ENCODE measurements around the gene LRRIQ1.

The LRRIQ1 gene

GRCh38 chr12:85237327-85237726, 201.2 kb downstream of the LRRIQ1 start:
- Histone ChIP-seq H3K4me3 (ENCODE audit: low read length) (no peak overlapping the region), H2AFZ (ENCODE audit: low read depth, low read length) (0 out of 2 replicates have a peak overlapping the region, but pooled peaks have one; percentile 30), H3K9me3 (ENCODE audit: insufficient read depth, low read length) (peaks cover 7% of the 10 kb centered on the region; the same call in 1 of the 2 replicates), H3K4me2 (ENCODE audit: low read length) (no peak overlapping the region), H3K9ac (ENCODE audit: low read length) (no peak overlapping the region), H3K36me3 (replicated peaks; ENCODE audit: low read depth, low read length) (no peaks in the 10 kb centered on the region), H4K20me1 (ENCODE audit: insufficient read depth, low read length) (no peaks in the 10 kb centered on the region), H3K4me1 (ENCODE audit: low read length) (no peaks in the 10 kb centered on the region), H3K27me3 (ENCODE audit: low read depth, low read length) (no peaks in the 10 kb centered on the region), H3K79me2 (ENCODE audit: low read length) (no peaks in the 10 kb centered on the region), H3K27ac (ENCODE audit: low read length) (no peak overlapping the region)
- TF ChIP-seq CTCF (IDR thresholded peaks at IDR 0.05; ENCODE audit: low read depth, low read length) (no peak), EZH2phosphoT487 (IDR thresholded peaks at IDR 0.05; ENCODE audit: low read depth) (no peak)

GRCh38 chr12:85244561-85244960, 208.4 kb downstream of the LRRIQ1 start:
- Histone ChIP-seq H4K20me1 (ENCODE audit: insufficient read depth, low read length) (no peaks in the 10 kb centered on the region), H3K27me3 (ENCODE audit: low read depth, low read length) (no peaks in the 10 kb centered on the region), H3K4me3 (ENCODE audit: low read length) (no peak overlapping the region), H3K36me3 (replicated peaks; ENCODE audit: low read depth, low read length) (no peaks in the 10 kb centered on the region), H3K27ac (ENCODE audit: low read length) (no peak overlapping the region), H3K9me3 (ENCODE audit: insufficient read depth, low read length) (no peaks in the 10 kb centered on the region), H3K79me2 (ENCODE audit: low read length) (no peaks in the 10 kb centered on the region), H2AFZ (ENCODE audit: low read depth, low read length) (no peak overlapping the region), H3K4me2 (ENCODE audit: low read length) (no peak overlapping the region), H3K4me1 (ENCODE audit: low read length) (no peaks in the 10 kb centered on the region), H3K9ac (ENCODE audit: low read length) (no peak overlapping the region)
- no peak for TF ChIP-seq CTCF (IDR thresholded peaks at IDR 0.05; ENCODE audit: low read depth, low read length)
- TF ChIP-seq EZH2phosphoT487 (IDR thresholded peaks at IDR 0.05; ENCODE audit: low read depth), result no peak

- H4K20me1 ChIP-seq (ENCODE audit: insufficient read depth, low read length), result no peaks in the 10 kb centered on the region
- no peaks in the 10 kb centered on the region for H3K27me3 ChIP-seq (ENCODE audit: low read depth, low read length)
- no peaks in the 10 kb centered on the region for H3K36me3 ChIP-seq (replicated peaks; ENCODE audit: low read depth, low read length)
- TF ChIP-seq CTCF (IDR thresholded peaks at IDR 0.05; ENCODE audit: low read depth, low read length) (no peak), EZH2phosphoT487 (IDR thresholded peaks at IDR 0.05; ENCODE audit: low read depth) (no peak)
- no peak overlapping the region for H3K9ac ChIP-seq (ENCODE audit: low read length)
- H3K4me3 ChIP-seq (ENCODE audit: low read length), result no peak overlapping the region
- H2AFZ ChIP-seq (ENCODE audit: low read depth, low read length), result no peak overlapping the region
- no peaks in the 10 kb centered on the region for H3K79me2 ChIP-seq (ENCODE audit: low read length)
- H3K9me3 ChIP-seq (ENCODE audit: insufficient read depth, low read length), result no peaks in the 10 kb centered on the region
- H3K4me2 ChIP-seq (ENCODE audit: low read length), result no peak overlapping the region
- no peak overlapping the region for H3K27ac ChIP-seq (ENCODE audit: low read length)
- no peaks in the 10 kb centered on the region for H3K4me1 ChIP-seq (ENCODE audit: low read length)
Observed at GRCh38 chr12:85253853-85254252, 217.7 kb downstream of the LRRIQ1 start.

GRCh38 chr12:85257671-85258070, 221.5 kb downstream of the LRRIQ1 start:
- Histone ChIP-seq H3K27ac (ENCODE audit: low read length) (no peak overlapping the region), H2AFZ (ENCODE audit: low read depth, low read length) (no peak overlapping the region), H3K4me3 (ENCODE audit: low read length) (no peak overlapping the region), H4K20me1 (ENCODE audit: insufficient read depth, low read length) (no peaks in the 10 kb centered on the region), H3K36me3 (replicated peaks; ENCODE audit: low read depth, low read length) (no peaks in the 10 kb centered on the region), H3K27me3 (ENCODE audit: low read depth, low read length) (no peaks in the 10 kb centered on the region), H3K9me3 (ENCODE audit: insufficient read depth, low read length) (no peaks in the 10 kb centered on the region), H3K9ac (ENCODE audit: low read length) (no peak overlapping the region), H3K4me1 (ENCODE audit: low read length) (no peaks in the 10 kb centered on the region), H3K4me2 (ENCODE audit: low read length) (no peak overlapping the region), H3K79me2 (ENCODE audit: low read length) (no peaks in the 10 kb centered on the region)
- TF ChIP-seq CTCF (IDR thresholded peaks at IDR 0.05; ENCODE audit: low read depth, low read length) (no peak), EZH2phosphoT487 (IDR thresholded peaks at IDR 0.05; ENCODE audit: low read depth) (no peak)
